GM21619 (cell line): ENCODE data around the gene CD37.
"Not testable (repeated sequence)": the region's sequence is repeated elsewhere in the genome, so short reads cannot be mapped to it uniquely, and the experiment has no call there.

Experiments used
- ATAC-seq: cut with Tn5 transposase; IDR thresholded peaks from one replicate; pipeline ENCODE4 v1.9.1; 2021; ENCODE audit not compliant: unreplicated experiment

CD37 gene

GRCh38 chr19:49335071-49335783, at the start of gene CD37:
Gene CD37, plus strand, starts transcription at chr19:49335406. Its CDS starts 135 bp downstream, at chr19:49335541.
- ATAC-seq, result peak; percentile 27

DNA sequence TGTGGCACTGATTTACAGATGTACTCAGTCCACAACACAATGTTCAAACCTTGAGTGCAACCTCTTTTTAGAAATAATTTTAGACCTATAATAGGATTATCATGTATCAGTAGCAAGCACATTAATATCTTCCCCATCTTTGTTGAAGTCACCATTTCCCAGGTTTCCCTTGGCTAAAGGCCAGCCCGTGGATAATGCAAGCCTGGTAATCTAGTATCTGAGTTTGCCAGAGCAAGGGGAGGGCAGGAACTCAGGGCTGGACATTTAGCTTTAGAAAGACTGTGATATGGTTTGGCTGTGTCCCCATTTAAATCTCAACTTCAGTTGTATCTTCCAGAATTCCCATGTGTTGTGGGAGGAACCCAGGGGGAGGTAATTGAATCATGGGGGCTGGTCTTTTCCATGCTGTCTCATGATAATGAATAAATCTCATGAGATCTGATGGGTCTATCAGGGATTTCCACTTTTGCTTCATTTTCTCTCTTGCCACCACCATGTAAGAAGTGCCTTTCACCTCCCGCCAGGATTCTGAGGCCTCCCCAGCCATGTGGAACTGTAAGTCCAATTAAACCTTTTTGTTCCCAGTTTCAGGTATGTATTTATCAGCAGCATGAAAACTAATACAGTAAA, 48.0 kb upstream of the CD37 start:
- ATAC-seq, result no peak

GRCh38 chr19:49288205-49288604, 47.0 kb upstream of the CD37 start:
- ATAC-seq, result not testable (repeated sequence)

- not testable (repeated sequence) for ATAC-seq
Measured at GRCh38 chr19:49289286-49289685, 45.9 kb upstream of the CD37 start.

DNA sequence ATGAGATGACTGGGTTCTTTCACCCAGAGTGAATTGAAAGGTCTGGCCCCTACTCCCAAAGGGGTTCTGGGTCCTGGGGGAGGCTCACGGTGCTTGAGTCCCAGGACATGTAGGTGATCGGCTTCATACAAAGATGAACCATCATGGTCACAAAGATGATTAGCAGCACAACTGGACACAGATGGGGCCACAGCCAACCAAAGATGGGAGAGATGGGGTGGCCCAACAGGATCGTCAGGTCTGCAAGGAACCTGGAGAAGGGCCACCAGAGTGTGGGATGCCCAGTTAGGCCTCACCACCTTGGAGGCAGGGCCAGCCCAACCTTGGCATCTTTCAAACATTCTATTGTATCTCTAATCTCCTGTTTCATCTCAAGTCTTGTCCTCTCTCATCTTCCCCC, 44.7 kb upstream of the CD37 start:
- no peak for ATAC-seq

GRCh38 chr19:49294401-49294800, 40.8 kb upstream of the CD37 start:
- ATAC-seq, result no peak

GRCh38 chr19:49295208-49295880, 39.9 kb upstream of the CD37 start:
- ATAC-seq, result no peak

GRCh38 chr19:49297403-49297802, 37.8 kb upstream of the CD37 start:
- no peak for ATAC-seq

DNA sequence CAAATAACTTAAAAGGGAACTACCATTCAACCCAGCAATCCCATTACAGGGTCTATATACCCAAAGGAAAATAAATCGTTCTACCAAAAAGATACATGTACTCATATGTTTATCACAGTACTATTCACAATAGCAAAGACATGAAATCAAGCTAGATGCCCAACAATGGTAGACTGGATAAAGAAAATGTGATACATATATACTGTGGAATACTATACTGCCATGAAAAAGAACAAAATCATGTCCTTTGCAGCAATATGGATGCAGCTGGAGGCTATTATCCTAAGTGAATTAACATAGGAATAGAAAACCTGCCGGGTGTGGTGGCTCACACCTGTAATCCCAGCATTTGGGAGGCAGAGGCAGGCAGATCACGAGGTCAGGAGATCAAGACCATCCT, 36.6 kb upstream of the CD37 start:
- ATAC-seq, result not testable (repeated sequence)

DNA sequence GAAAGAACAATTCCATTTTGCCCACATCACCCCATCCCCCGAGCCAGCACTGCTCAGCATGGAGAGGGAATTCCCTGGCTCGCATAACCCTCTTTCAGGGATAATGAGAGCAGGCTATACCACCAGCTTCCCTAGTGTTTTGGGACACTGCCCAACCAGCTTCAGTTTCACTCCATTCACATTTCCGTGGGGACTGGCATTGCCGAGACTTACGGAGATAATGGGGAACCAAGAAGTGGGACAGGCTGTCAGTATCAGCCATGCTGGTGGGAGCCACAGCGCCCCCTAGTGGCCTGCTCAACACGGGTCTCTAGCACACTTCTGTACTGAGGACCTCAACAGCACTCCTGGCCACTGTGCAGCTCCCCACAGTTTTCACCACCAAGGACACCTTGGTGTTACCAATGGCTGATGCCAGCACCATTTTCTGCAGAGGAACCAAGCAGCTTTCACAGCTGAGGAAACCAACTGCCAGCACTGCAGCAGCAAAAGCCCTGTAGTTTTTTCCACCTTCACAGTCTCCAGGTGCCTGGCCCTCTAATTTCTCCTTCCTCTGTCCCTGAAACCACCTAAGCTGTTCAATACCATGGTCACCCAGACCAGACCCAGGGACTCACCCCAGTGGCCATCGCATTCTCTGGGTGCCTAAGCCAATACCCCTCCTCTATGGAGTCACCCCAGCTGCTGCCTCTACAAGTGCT, 33.9 kb upstream of the CD37 start:
- peak; percentile 56 for ATAC-seq

DNA sequence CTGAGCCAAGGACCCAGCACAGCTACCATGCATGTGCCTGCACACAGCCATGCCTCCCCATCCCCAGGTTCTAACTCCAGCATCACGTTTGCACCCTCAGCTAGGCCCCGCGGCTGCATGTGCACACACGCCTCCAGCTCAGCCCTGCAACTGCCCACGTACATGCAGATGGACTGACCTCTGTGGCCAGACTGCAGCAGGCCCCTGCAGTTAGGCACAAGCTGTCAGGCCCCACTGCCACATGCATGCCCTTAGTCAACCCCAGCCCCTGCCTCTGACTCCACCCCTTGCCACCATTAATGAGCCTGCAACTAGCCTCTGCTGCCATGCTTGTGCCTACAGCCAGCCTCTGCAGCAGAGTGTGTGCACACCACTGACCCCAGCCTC, 33.3 kb upstream of the CD37 start:
- ATAC-seq, result no peak

DNA sequence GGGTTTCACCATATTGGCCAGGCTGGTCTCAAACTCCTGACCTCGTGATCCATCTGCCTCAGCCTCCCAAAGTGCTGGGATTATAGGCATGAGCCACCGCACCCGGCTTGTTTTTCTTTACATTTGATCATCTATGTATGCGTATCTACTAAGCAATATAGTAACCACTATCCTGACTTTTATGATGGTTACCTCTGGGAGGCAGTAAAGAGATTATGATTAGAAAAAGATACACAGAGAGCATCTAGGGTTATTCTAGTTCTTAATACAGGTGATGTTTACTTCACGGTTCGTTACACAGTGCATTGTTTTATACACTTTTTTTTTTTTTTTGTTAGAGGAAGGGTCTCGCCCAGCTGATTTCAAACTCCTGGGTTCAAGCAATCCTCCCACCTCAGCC, 28.5 kb upstream of the CD37 start:
- ATAC-seq, result not testable (repeated sequence)

DNA sequence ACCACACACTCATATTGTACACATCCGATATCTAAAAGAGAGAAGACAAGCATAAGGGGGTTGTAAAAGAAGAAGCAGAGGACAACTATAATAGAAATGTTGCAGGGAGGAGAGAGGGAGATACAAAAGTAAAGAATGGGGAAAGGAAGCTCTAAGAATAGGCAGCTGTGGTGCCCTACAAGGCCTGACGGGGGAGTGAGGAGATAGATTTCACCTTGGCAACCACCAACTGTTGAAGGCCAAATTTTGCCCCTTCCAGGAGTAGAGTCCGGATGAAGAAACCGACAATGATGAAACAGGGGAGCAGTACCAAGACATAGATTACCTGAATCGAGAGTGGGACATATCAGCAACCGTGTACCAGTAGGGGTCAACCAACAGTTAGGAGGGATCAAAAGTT, 26.1 kb upstream of the CD37 start:
- no peak for ATAC-seq

- no peak for ATAC-seq
Measured at GRCh38 chr19:49315111-49315510, 20.1 kb upstream of the CD37 start.

GRCh38 chr19:49316284-49316683, 18.9 kb upstream of the CD37 start:
- no peak for ATAC-seq

GRCh38 chr19:49318296-49318695, 16.9 kb upstream of the CD37 start:
- no peak for ATAC-seq

DNA sequence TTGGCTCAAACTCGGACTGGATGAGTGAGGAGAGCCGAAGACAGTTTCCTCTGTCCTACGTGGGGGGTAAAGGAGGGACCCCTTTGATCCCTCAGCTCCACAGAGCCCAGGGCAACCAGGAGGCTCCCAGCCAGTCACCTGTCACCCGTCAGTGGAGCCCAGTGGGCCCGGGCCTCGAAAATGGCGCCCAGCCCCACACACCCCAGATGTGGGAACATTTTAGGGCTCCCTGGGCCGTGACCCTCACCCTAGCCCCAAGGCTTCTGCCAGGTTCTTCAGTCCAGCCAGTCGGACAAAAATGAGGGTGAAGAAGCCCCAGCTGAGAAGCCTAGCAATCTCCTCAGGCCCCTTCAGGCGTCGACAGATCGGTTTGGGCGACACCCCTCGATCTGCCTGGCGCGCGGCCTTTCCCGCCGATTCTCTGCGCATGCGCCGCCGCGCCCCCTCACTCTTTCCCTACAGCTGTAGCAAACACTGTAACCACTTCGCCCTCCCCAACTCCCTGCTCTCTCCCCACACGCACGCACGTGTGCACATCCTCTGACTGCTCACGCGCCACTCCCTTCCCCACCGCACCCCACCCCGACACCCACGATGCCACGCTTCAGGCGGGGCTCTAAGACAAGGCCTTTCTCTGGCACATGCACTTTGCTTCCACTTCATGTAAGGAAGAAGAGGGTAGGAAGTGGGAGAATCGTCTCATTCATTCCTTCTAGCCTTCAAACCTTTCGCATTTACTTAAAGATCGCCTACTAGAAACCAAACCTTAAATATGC, 10.2 kb upstream of the CD37 start, which contains the start of gene SLC6A16:
Gene SLC6A16 (minus strand): TSS at position 391 of the 776 bp plus-strand sequence. CDS start 13,844 bp downstream, outside the sequence.
- ATAC-seq, result no peak

DNA sequence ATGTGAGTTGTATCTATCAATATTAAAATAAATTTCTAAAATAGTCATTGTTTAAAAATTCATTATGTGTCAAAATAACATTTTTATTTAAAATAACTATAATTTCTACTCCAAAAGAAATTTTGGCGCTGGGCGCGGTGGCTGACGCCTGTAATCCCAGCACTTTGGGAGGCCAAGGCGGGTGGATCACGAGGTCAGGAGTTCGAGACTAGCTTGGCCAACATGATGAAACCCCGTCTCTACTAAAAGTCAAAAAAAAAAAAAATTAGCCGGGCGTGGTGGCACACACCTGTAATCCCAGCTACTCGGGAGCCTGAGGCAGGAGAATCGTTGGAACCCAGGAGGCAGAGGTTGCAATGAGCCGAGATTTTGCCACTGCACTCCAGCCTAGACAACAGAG, 9.4 kb upstream of the CD37 start:
- ATAC-seq, result not testable (repeated sequence)

DNA sequence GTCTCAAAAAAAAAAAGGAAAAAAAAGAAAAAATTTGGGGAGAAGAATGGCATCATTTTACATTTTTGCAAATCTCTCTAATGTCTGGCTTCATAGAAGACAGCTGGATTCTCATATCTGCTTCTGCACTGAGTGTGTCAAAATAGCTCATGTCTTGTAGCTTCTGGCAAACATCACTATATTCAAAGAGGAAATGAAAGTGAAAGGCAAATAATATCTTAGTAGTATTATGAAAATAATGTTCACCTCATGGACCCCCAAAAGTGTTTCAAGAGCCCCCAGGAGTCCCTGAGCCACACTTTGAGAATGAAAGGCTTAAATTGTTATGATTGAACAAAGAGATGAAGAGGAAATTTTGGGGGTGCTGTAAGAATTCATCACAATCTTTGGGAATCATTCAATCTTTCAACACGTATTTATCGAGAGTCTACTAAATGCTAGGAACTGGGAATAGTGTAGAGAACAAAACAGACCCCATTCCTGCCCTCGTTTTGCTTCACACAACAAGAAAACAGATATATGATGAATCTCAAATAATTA, 9.0 kb upstream of the CD37 start:
- no peak for ATAC-seq

GRCh38 chr19:49327878-49328544, 7.2 kb upstream of the CD37 start:
- no peak for ATAC-seq
